A549 (cell line): ENCODE measurements around the gene APBB2.

ENCODE experiments used
- CBX2 ChIP-seq: fragments of 200-600 bp; sonication (generic); IDR thresholded peaks from 2 replicates; pipeline ENCODE4 v1.6.1; 2016; ENCODE audit warnings: low read depth, mild to moderate bottlenecking, borderline replicate concordance
- CTCF ChIP-seq: fragments of >200 bp; sonication (Bioruptor Twin); formaldehyde crosslinking; IDR thresholded peaks from 3 replicates; pipeline ENCODE4 v1.5.1; 2016
- EHMT2 ChIP-seq: fragments of 200-600 bp; sonication (generic); IDR thresholded peaks from 2 replicates; pipeline ENCODE4 v1.6.1; 2016; ENCODE audit warnings: antibody characterized with exemption, low read depth, mild to moderate bottlenecking, moderate library complexity
- EP300 ChIP-seq, 2 experiments: fragments of >200 bp; sonication (Bioruptor Twin); formaldehyde crosslinking; IDR thresholded peaks; 2 replicates in 1 of 2; 3 replicates in 1 of 2; pipeline ENCODE4 v1.6.1; 2016 to 2017
- HEYL ChIP-seq: fragments of 250-450 bp; sonication (Bioruptor Pico); IDR thresholded peaks from 2 replicates; pipeline ENCODE4 v1.8.0; 2021; ENCODE audit warnings: mild to moderate bottlenecking, moderate library complexity
- MYC ChIP-seq: IDR thresholded peaks from 2 replicates; pipeline ENCODE4 v1.6.1; 2012; ENCODE audit warnings: mild to moderate bottlenecking, inconsistent platforms, low read length, improper control_type of control experiment, borderline replicate concordance
- PHF8 ChIP-seq: fragments of 200-600 bp; sonication (generic); IDR thresholded peaks from 2 replicates; pipeline ENCODE4 v1.6.1; 2016; ENCODE audit warnings: low read depth, mild to moderate bottlenecking, antibody characterized with exemption, moderate library complexity, borderline replicate concordance
- RCOR1 ChIP-seq: fragments of 150-350 bp; IDR thresholded peaks from 2 replicates; pipeline ENCODE4 v1.6.1; 2014; ENCODE audit warnings: antibody characterized with exemption, low read length, low read depth
- RFX5 ChIP-seq: fragments of 450-650 bp; IDR thresholded peaks from 2 replicates; pipeline ENCODE4 v1.7.1; 2014; ENCODE audit warnings: antibody characterized with exemption, mild to moderate bottlenecking, moderate library complexity
- TP53 ChIP-seq: fragments of 250-450 bp; sonication (Bioruptor Pico); IDR thresholded peaks from 2 replicates; pipeline ENCODE4 v1.5.0; 2021; ENCODE audit warnings: mild to moderate bottlenecking, moderate library complexity

- no peak for TF ChIP-seq TP53
- TF ChIP-seq CTCF, result no peak
- no peak for TF ChIP-seq EP300 (IDR thresholded peaks at IDR 0.05)
- no peak for TF ChIP-seq HEYL (CRISPR knock-in tag)
- no peak for TF ChIP-seq RCOR1
- TF ChIP-seq RFX5, result no peak
- no peak for TF ChIP-seq EHMT2
- TF ChIP-seq CBX2, result no peak
- no peak for TF ChIP-seq MYC
- TF ChIP-seq PHF8, result no peak
These were observed 80.8 kb downstream of the APBB2 start for GRCh38 chr4:41133454-41134018.
